Stimulated activated CD4-positive, alpha-beta T cell treated with anti-CD3 and anti-CD28 coated beads, Interleukin-2, amount 100 ng/mL, for 4 hours (primary cell): Measurements from ENCODE around the gene CCNH.

Source experiments
- DNase-seq: peaks from one replicate; pipeline ENCODE4 v3.0.0-alpha.2; 2020; ENCODE audit warnings: low read depth

Gene CCNH

GRCh38 chr5:87403409-87403808 lies 9.3 kb downstream of the CCNH start:
- no peak for DNase-seq

- DNase-seq, result no peak
These were observed 11.1 kb downstream of the CCNH start for GRCh38 chr5:87401626-87402025.

GRCh38 chr5:87400305-87400899 lies 12.3 kb downstream of the CCNH start:
- DNase-seq, result no peak

DNA sequence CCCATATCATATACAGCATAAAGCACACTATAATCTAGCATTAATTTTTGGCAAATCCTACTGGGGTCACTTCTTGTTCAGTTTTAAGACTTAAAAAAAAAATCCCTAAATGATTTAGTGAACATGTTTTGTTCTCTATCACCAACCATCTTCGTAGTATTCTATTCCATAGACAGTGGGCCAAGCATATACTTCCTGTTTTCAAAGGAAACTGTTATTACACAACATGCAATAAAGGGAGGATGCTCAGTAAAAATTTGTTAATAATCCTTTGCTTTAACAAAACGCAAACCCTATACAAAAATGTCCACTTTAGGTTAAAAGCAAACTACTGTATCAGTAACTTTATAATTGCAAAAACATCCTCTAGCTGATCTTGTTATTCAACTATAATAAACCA lies 13.0 kb downstream of the CCNH start:
- no peak for DNase-seq

GRCh38 chr5:87398981-87399614 lies 13.6 kb downstream of the CCNH start:
- no peak for DNase-seq

DNA sequence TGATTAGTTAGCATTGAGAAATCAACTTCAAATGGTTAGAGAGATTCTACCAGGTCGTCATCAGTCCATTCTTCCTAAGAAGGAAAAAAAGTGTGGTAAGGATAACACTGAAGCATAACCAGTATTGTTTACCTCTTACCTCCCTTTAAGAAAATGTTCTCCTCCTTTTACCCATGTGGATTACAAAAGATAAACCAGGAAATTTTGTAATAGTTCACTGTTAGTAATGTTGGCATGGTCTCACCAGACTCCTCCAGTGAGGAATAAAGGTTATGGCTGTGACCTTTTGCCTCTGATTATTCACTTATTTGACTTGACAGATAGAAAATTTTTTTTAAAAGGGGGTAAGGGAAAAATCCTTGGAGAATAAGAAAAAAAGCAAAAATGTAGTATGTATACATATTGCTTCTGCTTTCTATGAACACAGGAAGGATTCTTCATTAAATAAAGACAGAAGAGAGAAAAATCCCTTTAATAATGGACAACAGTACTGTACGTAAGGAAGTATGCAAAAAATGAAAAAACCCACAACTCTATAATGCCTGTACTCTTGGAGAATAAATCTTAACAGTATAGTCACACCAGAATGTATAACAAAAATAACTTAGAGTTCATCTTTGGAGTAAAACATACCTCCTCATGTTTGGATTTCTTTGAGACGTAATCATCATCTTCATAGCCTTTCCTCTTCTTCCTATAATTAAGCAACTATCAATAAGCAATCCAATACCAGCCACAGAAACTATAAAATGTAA lies 18.1 kb downstream of the CCNH start:
- no peak for DNase-seq

DNA sequence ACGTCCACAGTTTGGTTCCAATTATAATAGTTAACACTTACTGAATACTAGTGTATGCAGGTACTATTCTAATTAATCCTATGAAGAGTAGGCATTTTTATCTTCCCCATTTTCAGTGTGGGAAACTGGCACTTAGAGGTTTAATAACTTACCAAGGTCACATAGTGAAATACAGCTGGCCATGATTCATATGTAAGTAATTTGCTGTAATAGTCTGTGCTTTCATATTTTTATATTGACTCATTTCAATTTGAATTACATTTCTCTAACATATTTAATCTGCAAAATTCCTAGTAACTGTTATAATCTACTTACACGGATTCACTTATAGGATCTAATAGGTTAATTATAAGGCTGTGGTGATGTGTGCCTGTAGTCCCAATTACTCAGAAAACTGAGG lies 19.4 kb downstream of the CCNH start:
- DNase-seq, result no peak

DNA sequence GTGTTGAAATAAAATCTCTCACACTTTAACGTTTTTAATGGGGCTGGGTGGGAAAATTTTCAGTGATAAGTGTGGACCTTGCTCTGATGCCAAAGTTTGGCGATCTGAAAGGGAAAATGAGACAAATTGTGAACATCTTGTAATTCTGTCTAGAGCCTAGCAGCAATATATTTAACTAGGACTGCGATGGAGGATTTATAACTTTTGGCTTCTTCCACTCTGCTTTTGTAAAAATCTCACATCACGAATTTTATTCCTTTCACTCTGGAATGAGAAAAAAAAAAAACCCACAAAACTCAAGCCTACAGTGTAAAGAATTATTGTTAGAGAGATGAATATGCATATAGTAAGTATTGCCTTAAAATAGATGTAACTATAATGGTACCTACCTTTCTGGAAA lies 19.9 kb downstream of the CCNH start:
- DNase-seq, result no peak

GRCh38 chr5:87392170-87392569 lies 20.6 kb downstream of the CCNH start:
- DNase-seq, result no peak

DNA sequence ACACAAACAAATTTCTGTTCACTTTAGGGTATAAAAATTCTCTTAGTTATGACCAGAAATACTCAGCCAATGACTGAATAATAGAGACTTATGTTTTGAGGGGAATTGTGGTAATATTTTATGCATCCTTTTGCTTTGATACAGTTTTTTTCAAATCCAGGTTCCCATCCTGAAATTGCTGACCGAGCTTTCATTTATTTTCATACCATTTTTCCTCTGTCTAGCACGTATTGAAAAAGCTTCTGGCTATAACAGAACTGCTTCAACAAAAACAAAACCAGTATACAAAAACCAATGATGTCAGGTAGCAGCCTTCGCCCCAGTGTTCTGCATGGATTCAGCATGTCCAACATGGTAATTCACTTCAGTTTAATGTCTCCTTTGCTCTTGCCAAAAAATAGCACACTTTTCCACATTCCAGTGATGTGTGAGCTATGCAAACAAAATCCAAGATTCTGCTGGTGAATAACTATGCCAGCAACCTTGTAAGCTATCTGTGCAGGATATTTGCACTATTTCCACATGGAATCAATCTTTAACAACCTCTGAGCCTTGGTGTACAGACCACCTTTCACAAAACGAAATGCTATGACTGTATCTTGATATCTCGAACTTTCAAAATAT lies 22.0 kb downstream of the CCNH start:
- no peak for DNase-seq

DNA sequence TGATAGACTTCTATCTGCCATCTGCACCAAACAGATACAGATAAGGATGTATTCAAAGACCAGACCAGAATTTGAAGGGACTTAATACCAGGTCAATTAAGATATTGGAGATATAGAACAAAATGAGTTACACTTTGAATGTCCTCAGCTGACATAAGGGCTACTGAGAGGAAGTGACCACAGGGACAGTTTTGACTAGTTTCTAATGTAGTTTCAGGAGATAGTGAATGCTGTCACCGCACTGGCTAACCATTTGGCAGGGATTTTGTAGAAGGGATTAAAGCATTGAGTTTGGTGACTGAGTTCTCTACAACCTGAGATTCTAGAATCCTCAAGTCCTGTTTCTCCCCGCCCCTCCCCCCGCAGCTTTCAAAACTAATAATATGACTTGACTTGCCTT lies 22.7 kb downstream of the CCNH start:
- no peak for DNase-seq

GRCh38 chr5:87389296-87390034 lies 23.3 kb downstream of the CCNH start:
- no peak for DNase-seq

GRCh38 chr5:87388129-87388528 lies 24.6 kb downstream of the CCNH start:
- no peak for DNase-seq

DNA sequence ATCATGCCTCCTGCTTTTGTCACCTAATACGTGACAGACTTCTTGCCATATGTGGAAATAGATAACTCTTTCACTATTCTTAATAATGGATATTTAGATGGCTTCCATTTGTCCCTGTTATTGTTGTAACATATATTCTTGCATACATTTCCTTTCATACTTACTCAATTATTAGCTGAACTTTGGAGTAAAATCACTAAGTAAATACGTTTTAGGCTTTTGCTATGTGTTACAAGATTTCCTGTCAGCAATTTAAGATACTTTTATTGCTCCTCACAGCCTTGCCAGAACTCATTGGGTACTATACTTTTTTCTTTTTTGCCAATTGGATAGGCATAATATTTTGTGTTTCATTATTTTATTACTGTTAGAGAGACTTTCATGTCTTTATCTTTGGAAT lies 26.9 kb downstream of the CCNH start:
- no peak for DNase-seq

DNA sequence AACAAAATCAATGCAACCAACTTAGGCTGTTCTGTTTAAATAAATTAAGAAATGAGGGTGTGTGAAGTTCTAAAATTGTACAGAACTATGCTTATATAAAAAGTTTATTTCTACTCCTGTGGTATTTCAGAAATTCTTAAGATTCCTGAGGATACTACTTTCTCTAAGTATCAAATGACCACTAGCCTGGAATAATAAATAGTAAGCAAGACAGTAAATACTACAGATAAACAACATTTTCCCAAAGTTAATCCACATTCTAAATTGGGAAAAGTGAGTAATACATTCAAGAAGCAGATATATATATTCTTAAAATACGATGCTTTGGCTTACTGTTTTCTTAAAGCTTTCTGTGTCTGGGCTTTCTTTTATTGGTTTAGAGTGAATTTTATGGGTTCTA lies 29.5 kb downstream of the CCNH start:
- no peak for DNase-seq

DNA sequence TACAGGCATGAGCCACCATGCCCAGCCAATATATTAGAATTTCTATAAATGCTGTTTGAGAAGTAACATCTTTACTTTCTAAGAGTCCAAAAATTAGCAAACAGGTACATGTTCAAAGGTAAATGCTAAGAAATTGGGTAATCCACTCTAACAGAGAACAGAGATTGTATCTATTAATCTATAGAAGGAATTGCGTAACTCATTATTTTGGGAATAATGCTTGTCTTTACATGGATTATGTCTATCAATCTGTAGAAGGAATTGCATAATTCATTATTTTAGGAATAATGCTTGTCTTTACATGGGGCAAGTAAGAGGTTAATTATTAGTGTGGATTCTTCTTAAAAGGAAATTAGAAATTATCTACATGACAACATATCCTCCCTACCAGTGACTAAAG lies 30.5 kb downstream of the CCNH start:
- DNase-seq, result no peak

DNA sequence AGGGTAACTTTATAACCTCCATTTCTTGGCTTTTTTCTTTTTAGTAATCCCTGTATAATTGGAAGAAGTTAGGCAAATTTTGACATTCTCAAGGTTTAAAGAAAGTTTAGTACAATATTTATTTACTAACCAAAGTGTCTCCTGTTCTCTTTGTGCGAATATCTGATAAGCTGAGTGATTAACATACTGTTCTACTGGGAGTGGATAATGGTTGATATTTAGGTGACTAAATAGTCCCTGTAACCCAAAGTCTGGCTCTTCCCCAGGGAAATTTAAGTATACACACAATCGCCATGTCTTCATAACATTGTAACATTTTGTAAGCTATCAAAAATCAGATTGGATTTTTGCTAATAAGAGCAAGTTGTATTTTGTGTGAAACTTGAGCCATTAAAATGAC lies 40.0 kb downstream of the CCNH start:
- no peak for DNase-seq

DNA sequence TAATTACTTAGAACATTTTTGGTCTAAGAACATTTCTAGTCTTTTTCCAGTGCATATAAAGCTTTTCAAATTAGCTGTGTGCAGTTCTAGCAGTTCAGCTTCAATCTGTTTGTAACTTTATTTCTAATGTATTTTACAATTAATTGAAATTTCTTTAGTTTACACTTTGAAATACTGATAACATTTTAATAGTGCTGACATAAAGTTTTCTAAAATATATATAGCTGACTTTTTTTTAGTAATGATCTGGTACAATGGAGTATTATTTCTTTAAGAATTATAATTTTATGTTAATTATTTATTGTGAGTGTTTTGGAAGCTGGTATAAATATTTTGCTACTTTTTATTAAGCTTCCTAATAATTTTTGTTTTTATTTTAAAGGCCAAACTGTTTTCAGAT lies 43.3 kb downstream of the CCNH start:
- DNase-seq, result no peak

DNA sequence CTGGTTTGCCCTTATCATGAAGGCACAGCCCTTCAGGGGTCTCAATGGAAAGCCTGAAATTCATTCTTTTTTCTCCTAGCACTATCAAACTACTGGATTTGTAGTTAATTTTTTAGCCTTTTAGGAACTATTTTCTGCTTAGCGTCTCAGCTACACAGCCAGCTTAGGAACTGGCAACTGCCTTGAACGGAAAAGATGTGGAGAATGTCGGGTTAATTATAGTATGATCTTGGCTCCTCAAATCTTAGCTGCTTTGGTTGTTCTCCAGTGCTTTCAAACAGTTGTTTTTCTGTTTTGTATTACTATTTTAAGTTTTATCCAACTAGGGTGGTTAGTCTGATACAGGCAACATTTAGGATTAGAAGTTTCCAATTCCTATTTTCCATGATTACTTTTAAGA lies 44.1 kb downstream of the CCNH start:
- DNase-seq, result no peak

DNA sequence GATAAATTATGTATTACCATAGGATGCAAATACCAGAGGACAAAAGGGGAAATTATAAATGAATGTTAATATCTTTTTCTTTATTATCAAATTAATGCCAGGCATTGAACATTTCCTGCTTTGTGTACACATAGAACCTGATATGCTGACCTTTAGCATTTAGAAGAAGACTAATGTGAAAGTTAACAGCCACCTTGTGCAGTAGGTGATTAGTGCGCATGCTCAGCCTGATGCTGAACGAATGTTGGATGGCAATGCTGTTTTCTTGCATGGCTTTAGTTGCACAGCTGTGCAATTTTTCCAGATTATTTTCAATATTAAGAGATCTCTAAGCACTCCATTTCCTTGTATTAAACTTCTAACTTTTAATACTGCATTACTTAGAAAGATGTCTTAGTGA lies 45.5 kb downstream of the CCNH start:
- DNase-seq, result no peak

DNA sequence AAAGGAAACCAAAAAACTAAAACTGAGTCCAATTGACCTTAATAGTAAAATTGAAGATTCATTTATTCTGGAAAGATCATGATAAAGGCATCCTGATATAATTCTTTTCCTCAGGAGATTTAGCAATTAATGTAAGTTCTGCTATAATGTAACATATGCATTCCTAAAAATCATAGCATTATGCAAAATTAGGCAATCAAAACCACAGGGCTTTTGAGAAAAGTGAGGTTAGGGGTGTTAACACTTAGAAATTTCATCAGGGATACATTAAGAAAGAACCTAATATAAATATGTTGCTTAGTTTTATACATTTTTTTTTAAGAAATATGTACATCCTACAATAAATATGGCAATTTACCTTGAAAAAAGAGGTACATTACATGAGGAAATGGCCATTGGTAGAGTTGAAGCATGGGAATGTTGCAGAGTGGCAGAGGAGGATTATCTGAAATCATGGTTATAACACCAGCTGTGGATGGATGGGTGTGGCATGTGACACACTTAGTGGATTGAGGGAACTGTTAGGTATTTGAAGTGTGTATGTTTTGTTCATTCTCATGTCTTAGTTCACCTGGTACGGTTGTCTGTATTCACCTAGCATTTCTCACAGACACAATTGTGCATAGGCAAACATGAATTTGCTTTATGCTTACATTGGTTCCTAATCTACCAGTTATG lies 51.1 kb downstream of the CCNH start:
- no peak for DNase-seq

- no peak for DNase-seq
These were observed 51.7 kb downstream of the CCNH start for GRCh38 chr5:87361031-87361445.
